Brain pericyte (primary cell): ENCODE data around the gene TENM4.
"Not testable (repeated sequence)": the region's sequence is repeated elsewhere in the genome, so short reads cannot be mapped to it uniquely, and the experiment has no call there.

Experiments used
- DNase-seq: peaks from one replicate; pipeline ENCODE4 v3.0.0-alpha.2; 2012; ENCODE audit warnings: low read depth, low spot score

The TENM4 gene

GRCh38 chr11:79244798-79245197 is 196.0 kb downstream of the TENM4 start:
- no peak for DNase-seq

- DNase-seq: peak; percentile 67
Measured at GRCh38 chr11:79244241-79244772, 196.5 kb downstream of the TENM4 start.

- DNase-seq: peak; percentile 86
Measured at GRCh38 chr11:79243422-79244210, 197.2 kb downstream of the TENM4 start.

GRCh38 chr11:79242616-79243015 is 198.2 kb downstream of the TENM4 start:
- DNase-seq: peak; percentile 49

GRCh38 chr11:79241852-79242241 is 199.0 kb downstream of the TENM4 start:
- no peak for DNase-seq

GRCh38 chr11:79241205-79241851 is 199.5 kb downstream of the TENM4 start:
- DNase-seq: no peak

GRCh38 chr11:79237703-79238102 is 203.1 kb downstream of the TENM4 start:
- no peak for DNase-seq

- no peak for DNase-seq
Measured at GRCh38 chr11:79237091-79237490, 203.7 kb downstream of the TENM4 start.

- DNase-seq: peak; percentile 79
Measured at GRCh38 chr11:79236541-79236971, 204.3 kb downstream of the TENM4 start.

GRCh38 chr11:79235696-79236095 is 205.1 kb downstream of the TENM4 start:
- no peak for DNase-seq

- DNase-seq: no peak
Measured at GRCh38 chr11:79232346-79232745, 208.5 kb downstream of the TENM4 start.

- no peak for DNase-seq
Measured at GRCh38 chr11:79229047-79229446, 211.8 kb downstream of the TENM4 start.

- no peak for DNase-seq
Measured at GRCh38 chr11:79227767-79228755, 212.8 kb downstream of the TENM4 start.

GRCh38 chr11:79227308-79227707 is 213.5 kb downstream of the TENM4 start:
- no peak for DNase-seq

GRCh38 chr11:79226126-79226525 is 214.7 kb downstream of the TENM4 start:
- DNase-seq: no peak

GRCh38 chr11:79222163-79222562 is 218.7 kb downstream of the TENM4 start:
- DNase-seq: not testable (repeated sequence)

- no peak for DNase-seq
Measured at GRCh38 chr11:79221444-79222130, 219.2 kb downstream of the TENM4 start.

- no peak for DNase-seq
Measured at GRCh38 chr11:79220171-79220570, 220.7 kb downstream of the TENM4 start.

GRCh38 chr11:79219186-79220045 is 221.4 kb downstream of the TENM4 start:
- no peak for DNase-seq

- no peak for DNase-seq
Measured at GRCh38 chr11:79212741-79213190, 228.1 kb downstream of the TENM4 start.
